H1 (cell line): Measurements from ENCODE around the gene ZSWIM9. TPM values are rescaled to one million over a fixed set of nuclear protein-coding genes. Genes with fewer than 3 reads are reported as not detected.

Experiments
- CTCF ChIA-PET: fragments of 300-600 bp; sonication (Branson Sonifier 250); formaldehyde crosslinking; loops from one replicate; lab custom pipeline; 2021; ENCODE audit not compliant: partially characterized antibody; lab: Charles Lee
- POLR2A ChIA-PET: fragments of 300-600 bp; sonication (Branson Sonifier 250); formaldehyde crosslinking; loops from one replicate; lab custom pipeline; 2021; ENCODE audit warnings: inconsistent platforms; ENCODE audit not compliant: partially characterized antibody; lab: Charles Lee
- DNase-seq, 2 experiments: peaks; one replicate each; pipeline versions ENCODE4 v3.0.0 to v3.0.0-alpha.2; 2010 to 2022; ENCODE audit warnings: low spot score in 2 of 2, low read depth in 1 of 2, mixed read lengths in 1 of 2
- FAIRE-seq: peaks from 2 replicates; lab custom pipeline; 2011; peaks lifted over from hg19 to GRCh38; lab: Jason Lieb, UNC
- H2AFZ ChIP-seq: 2 replicates; pipeline ENCODE4 v1.8.1; 2012; ENCODE audit warnings: low read length, inconsistent platforms
- H2AK5ac ChIP-seq: 2 replicates; pipeline ENCODE4 v1.6.1; 2013; ENCODE audit warnings: low read depth, low read length
- H2BK120ac ChIP-seq: replicated peaks from 2 replicates; pipeline ENCODE3; 2013; ENCODE audit warnings: low read depth, low read length, inconsistent platforms
- H2BK12ac ChIP-seq: 2 replicates; pipeline ENCODE4 v1.6.1; 2013; ENCODE audit warnings: low read depth, low read length
- H2BK15ac ChIP-seq: 2 replicates; pipeline ENCODE4 v1.6.1; 2013; ENCODE audit warnings: low read length
- H2BK20ac ChIP-seq: 2 replicates; pipeline ENCODE4 v1.6.1; 2013; ENCODE audit warnings: low read length
- H2BK5ac ChIP-seq: 2 replicates; pipeline ENCODE4 v1.6.1; 2013; ENCODE audit warnings: low read depth, low read length
- H3K14ac ChIP-seq: 2 replicates; pipeline ENCODE4 v1.6.1; 2013; ENCODE audit warnings: inconsistent platforms; ENCODE audit not compliant: insufficient read length
- H3K18ac ChIP-seq: 2 replicates; pipeline ENCODE4 v1.6.1; 2013; ENCODE audit warnings: low read length; ENCODE audit errors: extremely low read depth
- H3K23ac ChIP-seq: 2 replicates; pipeline ENCODE4 v1.6.1; 2013; ENCODE audit warnings: inconsistent platforms; ENCODE audit not compliant: insufficient read length
- H3K23me2 ChIP-seq: 2 replicates; pipeline ENCODE4 v1.6.1; 2013; ENCODE audit warnings: low read depth, low read length
- H3K27ac ChIP-seq: 2 replicates; pipeline ENCODE4 v1.6.1; 2011; ENCODE audit warnings: low read depth, low read length, inconsistent platforms
- H3K27me3 ChIP-seq, 4 experiments: replicated peaks in 1 of 4; 1 replicate in 1 of 4; 2 replicates in 3 of 4; pipeline versions ENCODE4 v1.6.1 to v1.8.1; 2011 to 2013; ENCODE audit warnings: low read length in 3 of 4, mild to moderate bottlenecking in 3 of 4, inconsistent platforms in 2 of 4, mixed read lengths in 2 of 4, moderate library complexity in 1 of 4; ENCODE audit not compliant: control insufficient read depth in 3 of 4, insufficient read depth in 3 of 4; ENCODE audit errors: extremely low read depth in 1 of 4
- H3K36me3 ChIP-seq, 4 experiments: 2 replicates each; pipeline versions ENCODE4 v1.6.1 to v1.8.1; 2011 to 2013; ENCODE audit warnings: mild to moderate bottlenecking in 4 of 4, low read length in 3 of 4, moderate library complexity in 2 of 4, control low read depth in 1 of 4, inconsistent platforms in 1 of 4; ENCODE audit not compliant: insufficient read depth in 4 of 4, control insufficient read depth in 2 of 4
- H3K4ac ChIP-seq: replicated peaks from 2 replicates; pipeline ENCODE3; 2013; ENCODE audit warnings: low read length, low read depth, mixed read lengths, inconsistent platforms; ENCODE audit not compliant: insufficient read length
- H3K4me1 ChIP-seq, 4 experiments: replicated peaks in 1 of 4; 1 replicate in 1 of 4; 2 replicates in 3 of 4; pipeline versions ENCODE4 v1.6.1 to v1.8.1; 2011 to 2013; ENCODE audit warnings: low read length in 3 of 4, inconsistent platforms in 2 of 4, mixed read lengths in 1 of 4; ENCODE audit not compliant: insufficient read depth in 4 of 4, control insufficient read depth in 3 of 4
- H3K4me2 ChIP-seq, 2 experiments: 2 replicates each; pipeline versions ENCODE4 v1.6.1 to v1.8.1; 2011 to 2013; ENCODE audit warnings: low read depth in 2 of 2, low read length in 2 of 2, control low read depth in 1 of 2, inconsistent platforms in 1 of 2, mild to moderate bottlenecking in 1 of 2; ENCODE audit not compliant: insufficient read depth in 1 of 2
- H3K4me3 ChIP-seq, 4 experiments: fragments of 200-600, 300-600 bp in 1 of 4; sonication (generic), shearing (Covaris generic), sonication (Bioruptor Twin) in 1 of 4; 2 replicates each; pipeline versions ENCODE4 v1.5.1 to v1.8.1; 2011 to 2016; ENCODE audit warnings: low read length in 4 of 4, low read depth in 3 of 4, control low read depth in 2 of 4, inconsistent platforms in 2 of 4, mild to moderate bottlenecking in 2 of 4, mixed read lengths in 1 of 4, moderate library complexity in 1 of 4; ENCODE audit not compliant: insufficient read depth in 2 of 4; ENCODE audit errors: extremely low read depth in 1 of 4
- H3K56ac ChIP-seq: replicated peaks from 2 replicates; pipeline ENCODE3; 2013; ENCODE audit warnings: low read depth, mild to moderate bottlenecking, mixed read lengths, low read length, inconsistent platforms; ENCODE audit not compliant: insufficient read length
- H3K79me1 ChIP-seq: 2 replicates; pipeline ENCODE4 v1.6.1; 2013; ENCODE audit warnings: low read depth, low read length, control low read depth
- H3K79me2 ChIP-seq, 2 experiments: 2 replicates each; pipeline versions ENCODE4 v1.6.1 to v1.8.1; 2012 to 2013; ENCODE audit warnings: low read length in 2 of 2, mild to moderate bottlenecking in 2 of 2, inconsistent platforms in 1 of 2; ENCODE audit not compliant: insufficient read depth in 2 of 2, control insufficient read depth in 1 of 2
- H3K9ac ChIP-seq, 4 experiments: replicated peaks in 1 of 4; 1 replicate in 1 of 4; 2 replicates in 3 of 4; pipeline versions ENCODE4 v1.6.1 to v1.8.1; 2011 to 2013; ENCODE audit warnings: low read depth in 3 of 4, low read length in 3 of 4, control low read depth in 2 of 4, mild to moderate bottlenecking in 2 of 4, moderate library complexity in 2 of 4, inconsistent platforms in 1 of 4; ENCODE audit errors: extremely low read depth in 1 of 4
- H3K9me3 ChIP-seq, 2 experiments: 2 replicates each; pipeline versions ENCODE4 v1.6.1 to v1.8.1; 2012 to 2013; ENCODE audit warnings: mild to moderate bottlenecking in 2 of 2, moderate library complexity in 2 of 2, control low read depth in 1 of 2, inconsistent platforms in 1 of 2, low read depth in 1 of 2, low read length in 1 of 2, mixed read lengths in 1 of 2; ENCODE audit not compliant: insufficient read depth in 2 of 2
- H4K20me1 ChIP-seq, 2 experiments: replicated peaks in 1 of 2; 2 replicates each; pipeline versions ENCODE3 to v1.8.1; 2011 to 2013; ENCODE audit warnings: inconsistent platforms in 2 of 2, low read length in 2 of 2, mild to moderate bottlenecking in 1 of 2; ENCODE audit not compliant: insufficient read depth in 2 of 2, control insufficient read depth in 1 of 2
- H4K5ac ChIP-seq: 2 replicates; pipeline ENCODE4 v1.6.1; 2013; ENCODE audit warnings: low read length, low read depth, mixed read lengths, inconsistent platforms; ENCODE audit not compliant: insufficient read length
- H4K8ac ChIP-seq: 2 replicates; pipeline ENCODE4 v1.8.0; 2013; ENCODE audit warnings: mild to moderate bottlenecking, moderate library complexity, low read length, inconsistent platforms; ENCODE audit not compliant: insufficient read depth; ENCODE audit errors: extremely low read depth
- H4K91ac ChIP-seq: replicated peaks from 2 replicates; pipeline ENCODE3; 2013; ENCODE audit warnings: low read length, mixed read lengths, inconsistent platforms; ENCODE audit not compliant: insufficient read length
- ASH2L ChIP-seq: fragments of 200-600, 300-600 bp; sonication (generic); IDR thresholded peaks from one replicate; pipeline ENCODE4 v1.7.1; 2017; ENCODE audit warnings: low read length
- BCL11A ChIP-seq, 2 experiments: IDR thresholded peaks; one replicate each; pipeline ENCODE4 v1.6.1; 2011; ENCODE audit warnings: low read depth in 2 of 2, low read length in 2 of 2, mild to moderate bottlenecking in 2 of 2
- CHD1 ChIP-seq: IDR thresholded peaks from 2 replicates; pipeline ENCODE4 v1.6.1; 2012; ENCODE audit warnings: low read depth, low read length, improper control_type of control experiment
- CTBP2 ChIP-seq: IDR thresholded peaks from 2 replicates; pipeline ENCODE4 v1.7.0; 2011; ENCODE audit warnings: borderline replicate concordance, mild to moderate bottlenecking, moderate library complexity, mixed read lengths, low read length; ENCODE audit not compliant: insufficient read depth, insufficient read length
- KDM5A ChIP-seq: fragments of 200-600 bp; IDR thresholded peaks from 2 replicates; pipeline ENCODE4 v1.7.1; 2012; ENCODE audit warnings: mild to moderate bottlenecking, low read length, inconsistent platforms, mixed read lengths
- MAFK ChIP-seq: IDR thresholded peaks from 2 replicates; pipeline ENCODE4 v1.6.1; 2012; ENCODE audit warnings: low read depth, mild to moderate bottlenecking, improper control_type of control experiment, low read length
- SRF ChIP-seq: IDR thresholded peaks from 2 replicates; pipeline ENCODE4 v1.6.1; 2011; ENCODE audit warnings: mild to moderate bottlenecking, low read depth, low read length, moderate library complexity
- TCF12 ChIP-seq: IDR thresholded peaks from 2 replicates; pipeline ENCODE4 v1.6.1; 2011; ENCODE audit warnings: low read depth, mild to moderate bottlenecking, low read length
- ZNF274 ChIP-seq: IDR thresholded peaks from 2 replicates; pipeline ENCODE4 v1.7.0; 2012; ENCODE audit warnings: low read length, borderline replicate concordance; ENCODE audit errors: extremely low read depth
- WGBS, 2 experiments: shearing (Covaris generic) in 1 of 2; methylation state at CpG; one replicate each; pipeline versions ENCODE4 v1.1.6 to v1.1.7; 2013 to 2015; ENCODE audit warnings: low lambda C conversion rate in 2 of 2, mixed read lengths in 2 of 2, inconsistent platforms in 1 of 2, low coverage in 1 of 2, missing lambda C conversion rate in 1 of 2; ENCODE audit not compliant: insufficient replicate concordance in 2 of 2, insufficient coverage in 1 of 2, insufficient read length in 1 of 2; ENCODE audit errors: extremely low coverage in 1 of 2, missing lambda C conversion rate in 1 of 2; 5-methylcytosine and 5-hydroxymethylcytosine counted together
- polyA plus RNA-seq, 7 experiments: library from polyadenylated mRNA; depleted of rRNA in 3 of 7; stranded (reverse) in 5 of 7; unstranded in 2 of 7; fragments of >200 nt in 5 of 7; fragments of 200-250 nt in 2 of 7; gene quantifications; 1 replicate in 5 of 7; 2 replicates in 1 of 7; 4 replicates in 1 of 7; pipeline versions ENCODE4 v1.2.1 to v1.2.3, GENCODE V29; 2011 to 2013; ENCODE audit warnings: missing spikeins in 2 of 7, mixed read lengths in 2 of 7
- total RNA-seq: library from RNA; stranded (reverse); fragmentation: NEBNext Ultra II Directional; extraction: Animal tissue kit (Norgen Biotek cat#: 25700); gene quantifications from 2 replicates; pipeline ENCODE4 v1.2.1, GENCODE V29; 2021
- TF ChIP-seq, protein P1 (sequence below): IDR thresholded peaks from 2 replicates; pipeline ENCODE4 v1.6.1; 2011; ENCODE audit warnings: low read depth, mild to moderate bottlenecking, low read length; ENCODE audit not compliant: insufficient read depth
- TF ChIP-seq, protein P2 (sequence below), 3 experiments: IDR thresholded peaks; 1 replicate in 2 of 3; 2 replicates in 1 of 3; pipeline versions ENCODE4 v1.5.1 to v1.6.1; 2011; ENCODE audit warnings: low read length in 3 of 3, mild to moderate bottlenecking in 3 of 3, inconsistent platforms in 2 of 3, low read depth in 1 of 3, moderate library complexity in 1 of 3; ENCODE audit not compliant: insufficient read depth in 1 of 3; ENCODE audit errors: control extremely low read depth in 1 of 3

Gene ZSWIM9
- total and polyA plus RNA-seq, 2 of the 8 experiments (the other 6 are each of a cell fraction or from before 2014, with no cell fraction given), result 1.5 to 10.4 TPM

DNA sequence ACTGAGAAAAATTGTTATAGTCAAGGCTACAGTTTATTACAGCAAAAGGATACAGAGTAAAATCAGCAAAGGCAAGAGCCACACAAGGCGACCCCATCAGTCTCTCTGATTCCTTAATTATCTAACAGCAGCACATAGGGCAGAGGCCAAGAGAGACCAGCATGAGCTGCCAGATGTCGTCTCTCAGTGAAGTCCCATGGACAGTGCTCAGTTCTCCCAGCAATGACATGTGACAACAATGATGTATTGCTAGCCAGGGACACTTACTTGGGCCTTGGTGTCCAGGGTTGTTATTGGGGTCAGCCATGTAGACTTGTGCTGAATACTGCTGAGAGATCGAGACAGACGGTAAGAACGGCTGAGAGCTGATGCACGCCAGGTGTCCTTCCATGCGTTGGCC lies 22.3 kb downstream of the ZSWIM9 start:
- no peak overlapping the region for H4K8ac ChIP-seq
- H3K4me3 ChIP-seq, result no peak overlapping the region
- POLR2A ChIA-PET, result interaction anchor here (1.0 to 1.1 kb wide), 2 partner anchors 10 to 22 kb away, joined by 3 read pairs; no protein-coding TSS in a partner anchor
- H3K14ac ChIP-seq, result no peak overlapping the region
- H3K23me2 ChIP-seq, result peaks cover 2% of the 10 kb centered on the region; the same call in 1 of the 2 replicates
- no peak overlapping the region for H2AK5ac ChIP-seq
- H3K4me1 ChIP-seq, result peaks cover 0 to 8% (median 2%) of the 10 kb centered on the region in 4 experiments; a peak in 4 of 7 replicates
- 97% methylated on average over 7 of the region's 7 CpGs; no CpG with 5 or more reads in 1 of the 2 experiments for WGBS, 2 experiments
- H3K23ac ChIP-seq, result no peak overlapping the region
- no peak overlapping the region for H2AFZ ChIP-seq
- no peak overlapping the region for H3K4ac ChIP-seq
- H4K20me1 ChIP-seq, result peaks cover 0 to 2% of the 10 kb centered on the region in 2 experiments
- no peaks in the 10 kb centered on the region for H3K79me2 ChIP-seq
- H3K36me3 ChIP-seq, result peaks cover 0 to 22% (median 6%) of the 10 kb centered on the region in 4 experiments; a peak in 4 of 8 replicates
- no peak overlapping the region for H2BK15ac ChIP-seq
- no peak overlapping the region for H2BK12ac ChIP-seq
- no peak overlapping the region for H2BK120ac ChIP-seq
- no peaks in the 10 kb centered on the region for H3K79me1 ChIP-seq
- H3K56ac ChIP-seq, result no peak overlapping the region
- H3K27ac ChIP-seq, result no peak overlapping the region
- no peak overlapping the region for H3K4me2 ChIP-seq
- H3K9ac ChIP-seq, result no peak overlapping the region
- DNase-seq (no peak), FAIRE-seq (no peak)
- H3K27me3 ChIP-seq, result no peaks in the 10 kb centered on the region; a peak in 1 of 7 replicates
- no peak overlapping the region for H2BK20ac ChIP-seq
- H3K18ac ChIP-seq, result no peak overlapping the region
- no peak overlapping the region for H2BK5ac ChIP-seq
- no peak overlapping the region for H4K91ac ChIP-seq
- H3K9me3 ChIP-seq, result peaks cover 0 to 4% of the 10 kb centered on the region in 2 experiments; a peak in 3 of 4 replicates
- H4K5ac ChIP-seq, result no peak overlapping the region
- CTCF ChIA-PET, result no interaction called here
- TF ChIP-seq CTBP2 (no peak), TCF12 (no peak), SRF (no peak), BCL11A (IDR thresholded peaks at IDR 0.05; ENCODE audit: low read depth in 2 of 2, low read length in 2 of 2) (no peak), CHD1 (no peak), ASH2L (no peak), ZNF274 (no peak), KDM5A (no peak), MAFK (no peak)
- TF ChIP-seq, protein P1, sequence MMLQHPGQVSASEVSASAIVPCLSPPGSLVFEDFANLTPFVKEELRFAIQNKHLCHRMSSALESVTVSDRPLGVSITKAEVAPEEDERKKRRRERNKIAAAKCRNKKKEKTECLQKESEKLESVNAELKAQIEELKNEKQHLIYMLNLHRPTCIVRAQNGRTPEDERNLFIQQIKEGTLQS, result no peak
- TF ChIP-seq, protein P2, sequence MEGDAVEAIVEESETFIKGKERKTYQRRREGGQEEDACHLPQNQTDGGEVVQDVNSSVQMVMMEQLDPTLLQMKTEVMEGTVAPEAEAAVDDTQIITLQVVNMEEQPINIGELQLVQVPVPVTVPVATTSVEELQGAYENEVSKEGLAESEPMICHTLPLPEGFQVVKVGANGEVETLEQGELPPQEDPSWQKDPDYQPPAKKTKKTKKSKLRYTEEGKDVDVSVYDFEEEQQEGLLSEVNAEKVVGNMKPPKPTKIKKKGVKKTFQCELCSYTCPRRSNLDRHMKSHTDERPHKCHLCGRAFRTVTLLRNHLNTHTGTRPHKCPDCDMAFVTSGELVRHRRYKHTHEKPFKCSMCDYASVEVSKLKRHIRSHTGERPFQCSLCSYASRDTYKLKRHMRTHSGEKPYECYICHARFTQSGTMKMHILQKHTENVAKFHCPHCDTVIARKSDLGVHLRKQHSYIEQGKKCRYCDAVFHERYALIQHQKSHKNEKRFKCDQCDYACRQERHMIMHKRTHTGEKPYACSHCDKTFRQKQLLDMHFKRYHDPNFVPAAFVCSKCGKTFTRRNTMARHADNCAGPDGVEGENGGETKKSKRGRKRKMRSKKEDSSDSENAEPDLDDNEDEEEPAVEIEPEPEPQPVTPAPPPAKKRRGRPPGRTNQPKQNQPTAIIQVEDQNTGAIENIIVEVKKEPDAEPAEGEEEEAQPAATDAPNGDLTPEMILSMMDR (IDR thresholded peaks at IDR 0.05; ENCODE audit: control extremely low read depth in 1 of 3, insufficient read depth in 1 of 3, low read depth in 1 of 3, low read length in 3 of 3), result no peak
